Stimulated activated CD8-positive, alpha-beta memory T cell treated with anti-CD3 and anti-CD28 coated beads, Interleukin-15, amount 100 ng/mL, for 48 hours (primary cell): ENCODE measurements around the gene SPAG8.

ENCODE experiments used
- DNase-seq, 2 donors: peaks; one replicate each; pipeline ENCODE4 v3.0.0-alpha.2; 2020; ENCODE audit warnings: low read depth in 2 of 2

Gene SPAG8

DNA sequence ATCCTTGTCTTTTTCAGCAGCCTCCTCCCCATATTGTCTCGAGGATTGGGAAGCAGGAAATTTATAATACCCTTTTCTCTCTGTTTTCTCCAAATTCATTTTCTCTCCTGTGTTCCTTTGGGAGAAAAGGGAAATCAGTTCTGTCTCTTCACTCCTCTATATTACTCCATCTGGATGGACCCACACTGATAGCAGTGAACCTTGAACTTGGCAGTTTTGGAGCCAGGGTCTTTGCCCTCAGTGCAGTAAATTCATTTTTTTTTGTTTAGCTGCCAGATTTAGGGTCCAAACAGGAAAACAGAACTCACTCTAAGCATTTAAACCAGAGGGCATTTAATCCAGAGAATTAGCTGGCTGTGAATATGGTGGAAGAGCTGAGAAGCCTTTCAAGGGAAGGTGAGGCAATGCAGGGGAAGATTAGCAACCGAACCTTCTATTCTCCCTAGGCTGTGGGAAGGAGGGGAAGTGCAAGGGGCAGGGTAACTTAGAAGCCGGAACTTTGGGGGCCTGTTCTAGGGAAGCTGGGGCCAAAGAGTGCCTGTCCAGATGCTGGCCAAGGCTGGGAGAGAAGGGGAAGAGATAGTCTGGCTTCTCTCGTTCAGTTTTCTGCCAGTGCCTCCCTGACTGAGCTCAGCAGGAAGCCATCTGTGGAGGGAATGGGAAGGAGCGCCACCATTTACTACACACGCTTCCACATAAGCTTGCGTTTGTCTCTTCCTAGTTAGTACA, 37.0 kb downstream of the SPAG8 start:
- DNase-seq = no peak

DNA sequence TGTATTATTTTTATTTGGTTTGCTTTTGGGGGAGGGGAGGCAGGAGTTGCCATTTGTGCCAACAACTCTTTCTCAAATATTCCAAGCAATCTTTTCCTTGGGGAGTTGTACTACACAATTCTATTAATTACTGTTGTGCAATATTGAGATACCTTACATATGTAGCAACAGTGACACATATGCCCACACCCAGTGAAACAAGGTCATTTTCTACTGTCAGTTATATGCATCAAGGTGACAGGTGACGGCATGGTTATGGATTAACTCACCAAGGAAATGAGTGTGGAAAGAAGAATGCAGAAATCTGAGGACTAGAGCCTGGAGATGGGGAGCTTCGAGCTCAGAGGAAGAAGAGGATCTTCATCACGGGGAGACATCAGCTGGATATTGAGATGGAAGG, 40.1 kb downstream of the SPAG8 start:
- no peak for DNase-seq

DNA sequence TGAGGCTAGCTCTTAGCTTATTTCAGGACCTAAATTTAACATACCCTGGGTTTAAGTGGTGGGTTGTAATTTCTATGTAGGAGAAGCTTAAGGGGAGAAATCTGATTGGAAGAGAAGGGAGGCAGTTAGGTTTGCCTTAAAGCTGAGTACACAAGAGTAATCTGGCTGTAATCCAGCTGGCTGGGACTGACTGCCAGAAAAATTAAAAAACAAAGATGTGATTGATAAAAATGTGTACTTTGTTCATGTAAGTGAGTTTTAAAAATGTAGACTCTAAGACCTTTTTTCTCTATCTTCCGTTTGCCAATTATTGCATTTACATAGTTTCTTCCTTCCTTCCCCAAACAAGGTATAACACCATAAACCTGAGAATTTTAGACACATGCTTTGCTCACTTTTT, 40.5 kb downstream of the SPAG8 start:
- no peak for DNase-seq

DNA sequence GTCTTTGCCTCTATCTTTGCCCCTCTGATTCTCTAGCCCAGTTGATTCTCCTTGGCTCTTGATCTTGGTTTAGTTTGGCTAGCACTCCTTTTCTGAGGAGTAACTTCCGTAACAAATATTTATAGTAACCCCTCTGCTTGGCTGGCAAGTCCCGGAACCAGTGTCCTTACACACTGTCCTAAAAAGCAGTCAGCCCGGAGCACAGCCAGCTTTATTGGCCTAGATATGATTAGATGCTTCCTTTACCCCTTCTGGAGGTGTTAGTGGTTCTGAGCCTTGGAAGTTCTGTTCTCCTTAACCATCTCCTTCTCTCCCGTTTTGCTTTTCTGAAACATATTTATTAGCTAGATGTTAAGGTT, 41.0 kb downstream of the SPAG8 start:
- no peak for DNase-seq

DNA sequence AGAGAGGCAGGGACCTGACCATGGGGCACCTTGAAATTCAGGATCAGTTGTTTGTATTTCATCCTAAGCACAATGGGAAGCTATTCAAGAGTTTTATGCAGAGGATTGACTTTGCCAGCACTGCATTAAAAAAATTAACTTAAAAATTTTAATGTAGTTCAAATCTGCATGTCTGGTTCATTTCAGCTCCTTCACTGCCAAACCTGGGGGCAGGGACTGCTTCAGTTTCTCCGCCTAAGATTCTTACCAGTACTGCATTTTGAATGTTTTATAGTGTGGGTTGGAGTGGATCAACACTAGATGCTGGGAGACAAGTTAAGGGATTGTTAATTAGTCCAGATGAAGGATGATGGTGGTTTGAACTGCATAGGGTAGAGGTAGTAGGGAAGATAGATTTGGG, 42.3 kb downstream of the SPAG8 start:
- no peak for DNase-seq

DNA sequence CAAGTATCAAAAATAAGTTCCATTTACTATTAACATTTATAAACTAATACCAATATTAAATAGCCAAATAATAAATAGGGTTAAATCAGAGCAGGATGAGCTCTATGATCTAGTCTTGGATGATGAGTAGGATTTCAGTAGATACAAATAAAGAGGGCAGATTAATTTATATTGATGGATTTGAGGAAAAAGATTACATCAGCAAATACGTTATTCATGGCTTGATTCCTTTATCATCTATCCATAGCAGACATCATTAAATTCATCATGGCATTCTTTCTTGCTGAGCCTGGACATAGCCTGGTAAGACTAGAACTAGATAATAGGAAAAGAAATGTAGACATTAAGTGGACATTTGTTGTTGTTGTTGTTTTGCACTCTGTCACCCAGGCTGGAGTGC, 44.6 kb downstream of the SPAG8 start:
- no peak for DNase-seq

DNA sequence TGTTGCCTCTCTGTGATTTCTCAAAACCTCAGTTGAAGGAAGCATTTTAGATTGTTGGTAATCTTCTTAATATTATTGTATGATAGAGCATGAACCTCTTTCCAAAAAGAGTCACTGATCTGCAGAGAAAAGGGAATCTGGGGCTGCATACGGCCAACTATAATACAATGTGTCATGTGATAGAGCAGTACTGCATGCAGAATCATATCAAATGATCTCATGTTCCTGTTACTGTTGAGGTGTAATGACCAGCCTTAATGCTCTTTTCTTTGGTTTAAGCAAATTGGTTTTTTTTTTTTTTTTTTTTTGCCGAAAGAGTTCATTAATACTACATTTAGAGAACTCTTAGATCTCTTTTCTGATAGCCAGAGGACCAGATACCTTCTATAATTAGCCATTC, 45.1 kb downstream of the SPAG8 start:
- DNase-seq = no peak

DNA sequence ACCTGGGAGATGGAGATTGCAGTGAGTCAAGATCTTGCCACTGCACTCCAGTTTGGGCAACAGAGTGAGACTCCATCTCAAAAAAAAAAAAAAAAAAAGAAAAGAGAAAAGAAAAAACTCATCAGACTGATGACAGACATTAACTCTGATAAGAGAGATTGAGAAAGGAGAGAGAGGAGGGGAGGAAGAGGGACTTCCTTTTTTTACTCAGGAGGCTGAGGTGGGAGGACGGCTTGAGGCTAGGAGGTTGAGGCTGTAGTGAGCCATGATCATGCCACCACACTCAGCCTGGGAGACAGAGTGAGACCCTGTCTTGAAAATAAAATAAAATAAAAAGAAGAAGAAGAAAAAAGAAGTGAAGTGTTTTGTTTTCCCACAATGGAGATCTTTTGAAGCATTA, 48.3 kb downstream of the SPAG8 start:
- DNase-seq = no peak

DNA sequence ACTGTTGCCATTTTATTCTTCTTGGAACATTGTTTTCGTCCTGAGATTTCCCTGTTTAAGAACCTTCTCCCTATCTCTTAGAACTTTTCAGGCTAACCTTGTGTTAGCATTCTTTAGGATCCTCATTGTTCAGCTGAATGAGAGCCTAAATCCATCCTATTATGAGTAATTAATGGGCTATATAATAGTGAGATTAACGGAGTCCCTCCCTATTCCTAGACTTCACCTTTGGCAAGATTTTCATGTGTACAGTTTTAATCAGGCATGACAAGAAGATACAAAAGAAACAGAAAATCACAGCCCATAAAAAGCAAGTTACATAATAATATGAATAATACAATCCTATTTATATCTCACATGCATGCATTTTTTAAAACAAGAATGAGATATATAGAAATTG, 48.9 kb downstream of the SPAG8 start:
- DNase-seq = no peak

DNA sequence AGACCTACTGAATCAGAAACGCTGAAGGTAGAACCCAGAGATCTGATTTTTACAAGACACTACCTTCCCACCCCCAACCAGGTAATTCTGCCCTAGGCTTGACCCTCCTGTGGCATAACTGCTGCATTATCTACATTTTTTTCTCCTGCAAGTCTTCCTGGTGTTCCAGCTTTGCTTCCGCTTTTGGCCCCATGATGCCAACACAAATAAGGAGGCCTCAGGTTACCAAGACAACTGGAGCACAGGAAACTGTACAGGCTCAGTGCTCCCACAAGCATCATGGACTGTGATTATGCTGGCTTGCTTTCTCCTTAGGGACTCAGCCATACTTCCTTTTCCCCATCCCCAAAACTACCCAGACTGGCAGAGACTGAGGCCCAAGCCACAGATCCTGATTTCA, 51.4 kb downstream of the SPAG8 start:
- no peak for DNase-seq

DNA sequence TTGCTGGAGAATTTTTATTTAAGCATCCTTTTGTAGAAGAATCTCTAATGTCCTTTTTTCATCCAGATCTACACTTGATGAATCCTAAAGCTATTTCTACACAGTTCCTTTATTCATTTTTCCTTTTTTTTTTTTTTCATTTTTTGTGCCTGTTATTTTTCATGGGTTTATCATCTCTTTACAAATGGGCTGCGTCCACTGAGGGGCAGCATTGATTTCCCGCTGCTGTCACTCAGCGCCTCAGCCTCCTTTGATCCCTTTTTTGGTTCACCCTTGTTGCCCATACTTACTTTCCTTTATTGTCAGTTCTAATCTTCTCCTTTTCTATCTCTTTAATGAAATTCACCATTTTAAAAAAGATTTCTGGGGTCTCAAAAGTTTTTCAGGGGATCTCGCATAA, 52.3 kb downstream of the SPAG8 start:
- no peak for DNase-seq
